ENCODE measurements around the gene FILIP1L. TPM values are rescaled to one million over a fixed set of nuclear protein-coding genes. Genes with fewer than 3 reads are reported as not detected.

FILIP1L gene
- total RNA-seq, 1 donor from 2014 or later, result 0.15 TPM

DNA sequence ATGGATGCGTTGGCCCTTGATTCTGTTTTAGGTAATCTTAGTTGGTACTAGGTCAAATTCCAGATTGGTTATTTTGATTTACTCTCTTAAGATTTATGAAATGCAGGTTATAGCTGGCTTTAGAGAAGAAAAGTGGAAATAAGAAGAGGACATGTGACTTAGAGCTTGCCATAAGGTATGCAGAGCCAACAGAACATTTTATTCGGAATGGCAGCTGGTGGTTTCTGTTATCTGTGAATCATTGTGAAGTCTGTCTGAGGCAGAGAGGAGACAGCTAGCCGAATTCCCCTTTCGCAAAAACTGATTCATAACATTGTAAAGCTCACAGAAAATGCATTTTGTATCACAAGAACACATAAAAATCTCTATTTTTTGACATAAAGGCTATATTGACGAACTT is 82.1 kb downstream of the FILIP1L start:
- H3K9me3 Mint-ChIP-seq, result no peaks in the 10 kb centered on the region
- H3K4me3 Mint-ChIP-seq, result no peak overlapping the region
- H3K9ac ChIP-seq, result no peak overlapping the region

DNA sequence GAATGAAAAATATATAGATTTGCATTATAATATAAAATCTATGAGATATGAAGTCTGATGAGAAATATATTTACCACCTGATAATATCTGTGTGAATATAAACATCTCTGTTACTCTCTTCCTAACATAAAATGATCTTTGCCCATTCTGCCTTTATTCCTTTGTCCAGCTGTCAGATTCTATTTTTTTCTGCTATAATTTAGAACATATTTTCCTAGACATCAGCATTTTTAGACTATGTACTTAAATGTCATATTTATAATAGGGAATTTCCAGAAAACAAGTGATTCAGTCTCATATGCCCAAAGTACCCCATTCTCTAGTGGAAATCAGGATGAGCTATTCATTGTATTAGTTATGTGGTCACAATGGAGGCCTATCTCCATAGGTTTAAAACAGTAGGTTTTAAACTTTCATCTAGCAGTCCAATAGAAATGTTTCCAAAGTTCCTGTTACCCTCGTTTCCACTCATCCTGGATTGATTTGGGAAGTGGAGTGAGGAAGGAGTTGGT is 83.3 kb downstream of the FILIP1L start:
- Histone ChIP-seq H3K27ac (no peak overlapping the region), H3K4me2 (no peak overlapping the region), H3K27me3 (no peaks in the 10 kb centered on the region), H3K9ac (no peak overlapping the region), H2AFZ (replicated peaks) (no peak overlapping the region), H4K20me1 (ENCODE audit: low read depth) (no peaks in the 10 kb centered on the region), H3K9me3 (ENCODE audit: low read depth) (no peaks in the 10 kb centered on the region), H3K4me1 (peaks cover 8% of the 10 kb centered on the region), H3K36me3 (no peaks in the 10 kb centered on the region), H3K4me3 (no peak overlapping the region), H3F3A (ENCODE audit: low read depth) (no peaks in the 10 kb centered on the region), H3K79me2 (ENCODE audit: low read depth) (no peaks in the 10 kb centered on the region)
- no peaks in the 10 kb centered on the region for H3K4me1 Mint-ChIP-seq
- no peak overlapping the region for H3K27ac Mint-ChIP-seq
- DNase-seq (ENCODE audit: low spot score), result no peak
- peaks cover 2% of the 10 kb centered on the region for H3K27me3 Mint-ChIP-seq (ENCODE audit: insufficient read depth, low read depth)
- no peak overlapping the region for H3K4me3 Mint-ChIP-seq
- TF ChIP-seq, protein P1, sequence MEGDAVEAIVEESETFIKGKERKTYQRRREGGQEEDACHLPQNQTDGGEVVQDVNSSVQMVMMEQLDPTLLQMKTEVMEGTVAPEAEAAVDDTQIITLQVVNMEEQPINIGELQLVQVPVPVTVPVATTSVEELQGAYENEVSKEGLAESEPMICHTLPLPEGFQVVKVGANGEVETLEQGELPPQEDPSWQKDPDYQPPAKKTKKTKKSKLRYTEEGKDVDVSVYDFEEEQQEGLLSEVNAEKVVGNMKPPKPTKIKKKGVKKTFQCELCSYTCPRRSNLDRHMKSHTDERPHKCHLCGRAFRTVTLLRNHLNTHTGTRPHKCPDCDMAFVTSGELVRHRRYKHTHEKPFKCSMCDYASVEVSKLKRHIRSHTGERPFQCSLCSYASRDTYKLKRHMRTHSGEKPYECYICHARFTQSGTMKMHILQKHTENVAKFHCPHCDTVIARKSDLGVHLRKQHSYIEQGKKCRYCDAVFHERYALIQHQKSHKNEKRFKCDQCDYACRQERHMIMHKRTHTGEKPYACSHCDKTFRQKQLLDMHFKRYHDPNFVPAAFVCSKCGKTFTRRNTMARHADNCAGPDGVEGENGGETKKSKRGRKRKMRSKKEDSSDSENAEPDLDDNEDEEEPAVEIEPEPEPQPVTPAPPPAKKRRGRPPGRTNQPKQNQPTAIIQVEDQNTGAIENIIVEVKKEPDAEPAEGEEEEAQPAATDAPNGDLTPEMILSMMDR (IDR thresholded peaks at IDR 0.05), result no peak
- TF ChIP-seq EZH2phosphoT487 (IDR thresholded peaks at IDR 0.05), result no peak
- TF ChIP-seq EZH2 (IDR thresholded peaks at IDR 0.05), result no peak
- no peaks in the 10 kb centered on the region for H3K36me3 Mint-ChIP-seq
- no peaks in the 10 kb centered on the region for H3K9me3 Mint-ChIP-seq

More for the DNA sequence above, 82.1 kb downstream of the FILIP1L start:
- DNase-seq (ENCODE audit: low spot score), result no peak
- Histone ChIP-seq H3K79me2 (ENCODE audit: low read depth) (no peaks in the 10 kb centered on the region), H3K27ac (no peak overlapping the region), H3F3A (ENCODE audit: low read depth) (no peaks in the 10 kb centered on the region), H2AFZ (replicated peaks) (no peak overlapping the region), H3K4me1 (peaks cover 8% of the 10 kb centered on the region), H3K4me2 (no peak overlapping the region), H4K20me1 (ENCODE audit: low read depth) (no peaks in the 10 kb centered on the region), H3K4me3 (no peak overlapping the region), H3K36me3 (no peaks in the 10 kb centered on the region), H3K9me3 (ENCODE audit: low read depth) (no peaks in the 10 kb centered on the region), H3K27me3 (no peaks in the 10 kb centered on the region)
- Mint-ChIP-seq H3K4me1 (no peaks in the 10 kb centered on the region), H3K27me3 (ENCODE audit: insufficient read depth, low read depth) (peaks cover 4% of the 10 kb centered on the region), H3K27ac (no peak overlapping the region), H3K36me3 (no peaks in the 10 kb centered on the region)
- TF ChIP-seq EZH2 (IDR thresholded peaks at IDR 0.05), result no peak

DNA sequence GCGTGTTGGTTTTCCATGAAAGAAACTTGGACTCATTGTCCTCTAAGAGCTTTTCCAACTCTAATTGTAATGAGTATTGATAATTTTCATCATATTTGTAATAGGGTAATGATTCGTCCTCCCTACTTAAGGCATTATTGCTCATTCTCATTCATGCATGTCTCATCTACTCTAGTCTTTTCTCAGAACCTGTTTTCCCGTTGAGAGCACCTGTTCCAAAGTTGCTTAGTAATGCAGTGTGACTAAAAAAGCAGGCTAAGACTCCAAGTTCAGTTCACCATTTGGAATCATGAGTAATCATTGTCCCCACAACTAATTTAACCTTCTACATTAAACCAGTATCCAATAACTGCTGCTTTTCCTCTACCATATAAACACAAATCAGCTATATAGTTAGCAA is 84.0 kb downstream of the FILIP1L start:
- H3K9me3 ChIP-seq (ENCODE audit: low read depth), result no peaks in the 10 kb centered on the region
- Mint-ChIP-seq H3K4me1 (no peaks in the 10 kb centered on the region), H3K4me3 (no peak overlapping the region), H3K27me3 (ENCODE audit: insufficient read depth, low read depth) (peaks cover 2% of the 10 kb centered on the region), H3K36me3 (no peaks in the 10 kb centered on the region), H3K9me3 (no peaks in the 10 kb centered on the region), H3K27ac (no peak overlapping the region)
- H3K9ac ChIP-seq, result no peak overlapping the region
- H3K27me3 ChIP-seq, result no peaks in the 10 kb centered on the region
- no peak for DNase-seq (ENCODE audit: low spot score)
- H3F3A ChIP-seq (ENCODE audit: low read depth), result no peaks in the 10 kb centered on the region
- no peaks in the 10 kb centered on the region for H3K79me2 ChIP-seq (ENCODE audit: low read depth)
- no peak overlapping the region for H3K4me2 ChIP-seq
- no peaks in the 10 kb centered on the region for H4K20me1 ChIP-seq (ENCODE audit: low read depth)
- no peaks in the 10 kb centered on the region for H3K36me3 ChIP-seq
- H3K27ac ChIP-seq, result no peak overlapping the region
- peaks cover 8% of the 10 kb centered on the region for H3K4me1 ChIP-seq
- H2AFZ ChIP-seq (replicated peaks), result no peak overlapping the region
- TF ChIP-seq EZH2 (IDR thresholded peaks at IDR 0.05) (no peak), EZH2phosphoT487 (IDR thresholded peaks at IDR 0.05) (no peak)
- TF ChIP-seq, protein P1 (IDR thresholded peaks at IDR 0.05), result no peak
- H3K4me3 ChIP-seq, result no peak overlapping the region

DNA sequence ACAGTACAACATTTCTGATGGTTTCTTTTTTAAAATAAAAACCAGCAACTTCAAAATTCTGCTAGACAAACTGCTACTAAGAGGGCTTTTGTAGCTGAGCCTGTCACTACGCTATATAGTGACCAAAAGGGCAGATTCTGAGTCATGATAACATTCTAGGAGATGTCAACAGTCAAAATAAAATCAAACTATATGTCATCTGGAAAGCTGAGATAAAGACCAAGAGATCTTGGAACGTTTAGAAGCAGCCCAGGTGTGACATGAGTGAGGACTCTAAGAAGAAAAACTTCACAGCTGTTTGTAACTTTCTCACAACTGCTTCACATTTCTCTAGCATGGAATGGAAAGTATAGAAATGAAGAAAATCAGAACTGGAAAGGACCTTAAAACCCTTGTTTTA is 84.6 kb downstream of the FILIP1L start:
- peaks cover 7% of the 10 kb centered on the region for H3K4me1 ChIP-seq
- H3K9ac ChIP-seq, result no peak overlapping the region
- H4K20me1 ChIP-seq (ENCODE audit: low read depth), result no peaks in the 10 kb centered on the region
- H3K27me3 ChIP-seq, result no peaks in the 10 kb centered on the region
- TF ChIP-seq EZH2phosphoT487 (IDR thresholded peaks at IDR 0.05), result no peak
- TF ChIP-seq EZH2 (IDR thresholded peaks at IDR 0.05), result no peak
- TF ChIP-seq, protein P1 (IDR thresholded peaks at IDR 0.05), result no peak
- no peaks in the 10 kb centered on the region for H3K79me2 ChIP-seq (ENCODE audit: low read depth)
- no peak for DNase-seq (ENCODE audit: low spot score)
- no peaks in the 10 kb centered on the region for H3K4me1 Mint-ChIP-seq
- H3K27me3 Mint-ChIP-seq (ENCODE audit: insufficient read depth, low read depth), result peaks cover 2% of the 10 kb centered on the region
- no peaks in the 10 kb centered on the region for H3K36me3 ChIP-seq
- H3K9me3 ChIP-seq (ENCODE audit: low read depth), result no peaks in the 10 kb centered on the region
- H3K4me3 Mint-ChIP-seq, result no peak overlapping the region
- H3F3A ChIP-seq (ENCODE audit: low read depth), result no peaks in the 10 kb centered on the region
- H2AFZ ChIP-seq (replicated peaks), result no peak overlapping the region
- no peak overlapping the region for H3K4me3 ChIP-seq
- no peak overlapping the region for H3K4me2 ChIP-seq
- no peak overlapping the region for H3K27ac ChIP-seq
- no peaks in the 10 kb centered on the region for H3K9me3 Mint-ChIP-seq
- H3K36me3 Mint-ChIP-seq, result no peaks in the 10 kb centered on the region
- no peak overlapping the region for H3K27ac Mint-ChIP-seq
